ENCODE measurements around the gene EEA1.

EEA1 gene

GRCh38 chr12:92740411-92740810, 188.7 kb downstream of the EEA1 start:
- no peak for DNase-seq

- no peak for DNase-seq
Observed at GRCh38 chr12:92739113-92739512, 190.0 kb downstream of the EEA1 start.

GRCh38 chr12:92737855-92738850, 190.9 kb downstream of the EEA1 start:
- DNase-seq: no peak

DNA sequence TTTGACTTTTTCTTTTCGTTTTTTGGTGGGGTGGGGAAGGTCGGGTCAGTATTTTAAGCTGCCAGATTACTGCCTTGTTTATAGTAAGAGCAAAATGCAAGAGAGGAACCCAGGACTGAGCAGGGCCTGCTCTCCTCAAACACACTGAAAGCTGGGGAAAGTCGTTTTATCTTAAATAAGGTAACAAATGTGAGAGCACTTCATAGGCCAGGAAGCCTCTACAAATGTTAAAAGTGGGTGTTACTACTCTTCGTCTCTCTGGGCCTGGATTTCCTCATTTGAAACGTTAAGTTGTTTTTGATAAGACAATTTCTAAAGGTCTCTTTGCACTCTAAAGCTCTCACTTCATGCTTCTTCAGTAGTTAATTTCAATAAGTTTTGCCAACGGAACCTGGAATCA, 192.5 kb downstream of the EEA1 start:
- no peak for DNase-seq

DNA sequence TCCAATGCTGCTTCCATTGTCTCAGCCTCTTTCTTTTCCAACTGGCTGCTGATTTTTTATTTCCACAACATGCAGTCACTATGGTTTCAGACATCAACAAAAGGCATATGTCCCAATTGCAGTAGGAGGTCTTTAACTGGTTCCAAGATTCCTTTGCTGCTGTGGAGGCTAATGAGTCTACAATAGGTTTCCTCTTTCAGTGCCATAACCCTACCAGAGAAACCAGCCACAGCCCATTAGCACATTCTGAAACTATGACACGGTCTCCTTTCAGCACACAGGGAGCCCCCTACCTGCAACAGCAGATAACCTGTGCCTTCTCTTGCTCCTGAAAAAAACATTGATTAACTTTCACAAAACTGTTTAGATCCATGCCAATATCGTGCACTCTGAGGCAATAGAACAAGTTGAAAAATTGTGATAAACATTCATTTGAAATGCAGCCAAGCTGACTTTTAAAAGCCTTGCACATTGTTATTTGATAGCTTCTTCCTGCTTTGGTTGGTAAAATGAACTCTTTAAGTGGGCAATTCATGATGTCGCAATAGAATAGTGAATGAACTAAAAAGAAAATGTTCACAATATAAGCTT, 193.9 kb downstream of the EEA1 start:
- DNase-seq: no peak

- DNase-seq: no peak
Observed at GRCh38 chr12:92733661-92734060, 195.4 kb downstream of the EEA1 start.

- DNase-seq: no peak
Observed at GRCh38 chr12:92733181-92733580, 195.9 kb downstream of the EEA1 start.

DNA sequence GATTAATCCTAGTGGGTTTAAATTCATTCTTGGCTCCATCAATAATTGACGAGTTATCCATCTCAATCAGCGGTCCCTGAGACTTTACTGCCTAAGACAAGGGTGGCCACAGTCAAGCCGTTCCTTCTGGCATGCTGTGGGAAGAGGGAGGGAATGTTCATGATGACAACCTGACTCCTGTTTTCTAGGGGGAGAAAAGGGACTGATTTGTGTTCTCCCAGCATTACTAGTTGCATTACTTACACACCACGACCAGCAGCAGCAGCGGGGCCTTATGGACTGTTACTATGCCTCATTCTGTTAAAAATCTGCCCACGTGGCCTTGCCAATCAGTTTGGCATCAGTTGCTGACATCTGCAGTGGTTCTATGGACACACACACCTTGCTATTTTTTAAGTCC, 196.4 kb downstream of the EEA1 start:
- DNase-seq: no peak

GRCh38 chr12:92732216-92732615, 196.9 kb downstream of the EEA1 start:
- no peak for DNase-seq

DNA sequence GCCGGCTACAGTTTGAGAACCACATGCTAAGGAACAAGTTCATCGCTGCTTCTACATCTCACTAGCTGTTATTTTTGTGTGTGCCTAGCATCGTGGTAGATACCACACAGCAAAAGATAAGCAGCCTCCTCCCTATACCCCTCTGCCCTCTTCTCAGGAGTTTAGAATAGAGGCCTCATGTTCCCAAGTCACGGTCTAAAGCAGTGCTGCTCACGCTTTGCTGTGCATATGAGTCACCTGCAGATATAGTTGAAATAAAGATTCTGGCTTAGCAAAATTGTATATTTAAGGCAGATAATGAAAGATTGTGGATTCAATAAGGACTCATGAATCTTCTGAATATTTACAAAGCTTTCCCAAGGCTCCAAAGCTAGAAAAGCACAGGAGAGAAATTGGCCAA, 198.3 kb downstream of the EEA1 start:
- DNase-seq: no peak

- DNase-seq: no peak
Observed at GRCh38 chr12:92729773-92730305, 199.3 kb downstream of the EEA1 start.

GRCh38 chr12:92726850-92727249, 202.2 kb downstream of the EEA1 start:
- DNase-seq: no peak

DNA sequence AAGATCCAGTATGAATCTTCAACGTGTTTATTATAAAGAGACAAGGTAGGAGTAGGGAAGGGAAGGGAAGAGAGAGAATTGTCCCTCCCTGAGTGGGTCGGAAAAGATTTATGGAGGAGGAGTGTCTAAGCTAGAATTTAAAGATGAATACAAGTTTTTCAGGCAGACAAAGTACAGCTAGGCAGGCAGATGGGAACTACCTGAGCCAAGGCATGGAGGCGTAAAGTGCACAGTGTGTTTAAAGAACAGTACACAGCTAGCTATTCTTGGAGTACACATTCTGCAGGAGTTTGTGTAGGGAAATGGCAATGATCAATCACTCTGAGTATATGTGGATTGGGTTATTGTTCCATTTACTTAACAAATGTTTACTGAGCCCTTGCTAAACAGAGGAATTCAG, 206.2 kb downstream of the EEA1 start:
- DNase-seq: no peak

GRCh38 chr12:92721656-92722055, 207.4 kb downstream of the EEA1 start:
- DNase-seq: no peak

- DNase-seq: no peak
Observed at GRCh38 chr12:92721130-92721529, 208.0 kb downstream of the EEA1 start.
